ENCODE measurements around the gene DNAL1.
"Not testable (repeated sequence)": the region's sequence is repeated elsewhere in the genome, so short reads cannot be mapped to it uniquely, and the experiment has no call there.

DNAL1 gene

DNA sequence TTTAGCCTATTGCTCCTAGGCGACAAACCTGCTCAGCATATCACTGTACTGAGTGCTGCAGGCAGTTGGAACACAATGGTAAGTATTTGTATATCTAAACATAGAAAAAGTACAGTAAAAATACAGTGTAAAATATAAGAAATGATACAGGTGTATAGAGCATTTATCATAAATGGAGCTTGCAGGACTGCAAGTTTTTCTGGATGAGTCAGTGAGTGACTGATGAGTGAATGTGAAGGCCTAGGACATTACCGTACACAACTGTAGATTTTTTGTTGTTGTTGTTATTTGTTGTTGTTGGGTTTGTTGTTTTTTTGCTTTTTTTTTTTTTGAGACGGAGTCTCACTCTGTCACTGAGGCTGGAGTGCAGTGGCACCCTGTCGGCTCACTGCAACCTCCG is 36.0 kb downstream of the DNAL1 start:
- no peaks in the 10 kb centered on the region for H3K4me1 ChIP-seq
- no peaks in the 10 kb centered on the region for H4K20me1 ChIP-seq
- peaks cover 0 to 5% (median 0%) of the 10 kb centered on the region in 11 experiments; a peak in 1 of 22 replicates for H3K9me3 ChIP-seq (replicated peaks in 1 of 11)
- H3K4me3 ChIP-seq, result no peak overlapping the region
- no peak overlapping the region for H3K9ac ChIP-seq
- no peak overlapping the region for H3K27ac ChIP-seq
- no peak overlapping the region for H3K4me2 ChIP-seq
- H3K27me3 ChIP-seq, result no peaks in the 10 kb centered on the region
- peaks cover 0 to 5% (median 0%) of the 10 kb centered on the region in 11 experiments; a peak in 4 of 22 replicates for H3K36me3 ChIP-seq
- no peak for TF ChIP-seq Cebpa-rat (IDR thresholded peaks at IDR 0.05)

DNA sequence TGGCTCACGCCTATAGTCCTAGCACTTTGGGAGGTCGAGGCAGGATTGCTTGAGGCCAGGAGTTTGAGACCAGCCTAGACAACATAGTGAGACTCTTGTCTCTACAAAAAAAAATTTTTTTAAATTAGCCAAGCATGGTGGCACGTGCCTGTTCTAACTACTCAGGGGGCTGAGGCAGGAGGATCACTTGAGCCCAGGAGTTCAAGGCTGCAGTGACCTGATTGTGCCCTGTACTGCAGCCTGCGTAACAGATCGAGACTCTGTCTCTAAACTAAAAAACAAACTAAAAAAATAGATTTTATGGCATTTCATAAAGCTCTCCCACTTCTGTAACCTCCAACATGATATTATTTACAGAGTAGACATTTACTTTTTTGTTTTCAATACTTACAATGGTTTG is 39.8 kb downstream of the DNAL1 start:
- Histone ChIP-seq H4K20me1 (no peaks in the 10 kb centered on the region), H3K9me3 (replicated peaks in 1 of 11) (peaks cover 0 to 5% (median 0%) of the 10 kb centered on the region in 11 experiments; a peak in 1 of 22 replicates), H3K4me3 (no peak overlapping the region), H3K27ac (no peak overlapping the region), H3K9ac (no peak overlapping the region), H3K4me2 (no peak overlapping the region), H3K4me1 (no peaks in the 10 kb centered on the region), H3K36me3 (peaks cover 0 to 24% (median 9%) of the 10 kb centered on the region in 11 experiments; a peak in 11 of 22 replicates), H3K27me3 (no peaks in the 10 kb centered on the region)
- TF ChIP-seq Cebpa-rat (IDR thresholded peaks at IDR 0.05), result no peak

DNA sequence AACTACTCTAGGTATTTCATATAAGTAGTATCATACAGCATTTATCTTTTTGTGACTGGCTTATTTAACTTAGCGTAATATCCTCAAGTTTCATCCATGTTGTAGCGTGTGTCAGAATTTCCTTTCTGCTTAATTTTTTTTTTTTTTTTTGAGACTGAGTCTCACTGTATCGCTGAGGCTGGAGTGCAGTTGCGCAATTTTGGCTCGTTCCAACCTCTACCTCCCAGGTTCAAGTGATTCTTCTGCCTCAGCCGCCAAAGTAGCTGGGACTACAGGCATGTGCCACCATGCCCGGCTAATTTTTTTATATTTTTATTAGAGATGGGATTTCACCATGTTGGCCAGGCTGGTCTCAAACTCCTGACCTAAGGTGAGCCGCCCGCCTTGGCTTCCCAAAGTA is 40.5 kb downstream of the DNAL1 start:
- no peak overlapping the region for H3K27ac ChIP-seq
- TF ChIP-seq Cebpa-rat (IDR thresholded peaks at IDR 0.05), result peak in 5 of 11 experiments; percentile 10 to 82 (median 62); a peak in 7 of 22 replicates
- H3K9ac ChIP-seq, result no peak overlapping the region
- H3K4me3 ChIP-seq, result no peak overlapping the region
- no peaks in the 10 kb centered on the region for H4K20me1 ChIP-seq
- peaks cover 0 to 5% (median 0%) of the 10 kb centered on the region in 11 experiments; a peak in 1 of 22 replicates for H3K9me3 ChIP-seq (replicated peaks in 1 of 11)
- H3K4me1 ChIP-seq, result no peaks in the 10 kb centered on the region
- no peak overlapping the region for H3K4me2 ChIP-seq
- H3K36me3 ChIP-seq, result peaks cover 0 to 31% (median 10%) of the 10 kb centered on the region in 11 experiments; a peak in 13 of 22 replicates
- no peaks in the 10 kb centered on the region for H3K27me3 ChIP-seq

DNA sequence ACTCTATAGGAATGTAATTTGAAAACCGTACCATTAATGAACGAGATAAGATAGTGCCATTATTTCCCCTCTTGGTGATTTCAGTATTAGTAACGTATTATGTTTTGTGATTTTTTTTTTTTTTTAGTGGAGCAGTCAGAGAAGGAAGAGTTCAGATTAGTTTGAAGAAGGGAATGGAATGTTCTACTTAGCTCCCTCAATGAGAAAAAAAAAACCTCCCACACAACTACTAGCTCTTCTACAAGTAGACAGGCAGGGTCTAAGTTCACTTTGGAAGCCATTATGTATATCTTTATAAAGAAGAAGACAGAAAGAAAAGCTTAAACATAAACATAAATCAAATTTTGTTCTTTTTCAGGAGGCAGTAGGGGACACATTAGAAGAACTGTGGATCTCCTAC is 42.1 kb downstream of the DNAL1 start:
- no peak overlapping the region for H3K9ac ChIP-seq
- H4K20me1 ChIP-seq, result no peaks in the 10 kb centered on the region
- H3K27me3 ChIP-seq, result no peaks in the 10 kb centered on the region
- no peak overlapping the region for H3K4me2 ChIP-seq
- no peak overlapping the region for H3K27ac ChIP-seq
- no peak for TF ChIP-seq Cebpa-rat (IDR thresholded peaks at IDR 0.05)
- peaks cover 0 to 5% (median 0%) of the 10 kb centered on the region in 11 experiments; a peak in 1 of 22 replicates for H3K9me3 ChIP-seq (replicated peaks in 1 of 11)
- H3K4me1 ChIP-seq, result no peaks in the 10 kb centered on the region
- H3K4me3 ChIP-seq, result no peak overlapping the region
- H3K36me3 ChIP-seq, result peaks cover 0 to 42% (median 14%) of the 10 kb centered on the region in 11 experiments; a peak in 15 of 22 replicates

DNA sequence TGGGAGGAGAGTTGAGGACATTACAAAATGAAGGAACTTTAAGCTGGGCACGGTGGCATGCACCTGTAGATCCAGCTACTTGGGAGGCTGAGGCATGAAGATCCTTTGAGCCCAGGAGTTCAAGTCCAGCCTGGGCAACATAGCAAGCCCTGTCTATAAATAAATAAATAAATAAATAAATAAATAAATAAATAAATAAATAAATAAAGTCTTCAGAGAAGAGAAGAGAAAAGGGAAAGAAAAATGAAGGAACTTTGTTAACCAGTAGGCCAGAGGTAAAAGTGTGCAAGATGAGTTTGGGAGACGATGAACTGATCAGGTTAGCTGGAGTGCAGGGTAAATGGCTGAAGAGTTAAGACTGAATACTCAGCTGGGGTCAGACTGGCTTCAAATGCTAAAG is 49.3 kb downstream of the DNAL1 start:
- H4K20me1 ChIP-seq, result no peaks in the 10 kb centered on the region
- H3K9me3 ChIP-seq (replicated peaks in 1 of 11), result no peaks in the 10 kb centered on the region
- no peak overlapping the region for H3K4me2 ChIP-seq
- peaks cover 6 to 67% (median 27%) of the 10 kb centered on the region in 11 experiments; a peak in 18 of 22 replicates for H3K36me3 ChIP-seq
- no peak overlapping the region for H3K4me3 ChIP-seq
- H3K4me1 ChIP-seq, result peaks cover 0 to 8% (median 0%) of the 10 kb centered on the region in 10 experiments; a peak in 1 of 20 replicates
- no peak overlapping the region for H3K9ac ChIP-seq
- no peak overlapping the region for H3K27ac ChIP-seq
- no peaks in the 10 kb centered on the region for H3K27me3 ChIP-seq
- no peak for TF ChIP-seq Cebpa-rat (IDR thresholded peaks at IDR 0.05)

DNA sequence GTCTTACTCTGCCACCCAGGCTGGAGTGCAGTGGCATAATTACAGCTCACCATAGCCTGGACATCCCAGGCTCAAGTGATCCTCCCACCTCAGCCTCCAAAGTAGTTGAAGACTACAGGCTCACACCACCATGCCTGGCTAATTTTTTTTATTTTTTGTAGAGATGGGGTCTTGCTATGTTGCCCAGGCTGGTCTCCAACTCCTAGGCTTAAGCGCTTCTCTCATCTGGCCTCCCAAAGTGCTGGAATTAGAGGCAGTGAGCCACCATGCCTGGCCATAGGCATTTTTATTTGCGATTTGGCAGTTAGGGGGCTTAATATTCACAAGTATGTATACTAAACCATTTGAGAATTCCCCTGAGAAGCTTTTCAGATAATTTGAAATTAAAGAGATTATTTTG is 50.3 kb downstream of the DNAL1 start:
- H3K9me3 ChIP-seq (replicated peaks in 1 of 11), result no peaks in the 10 kb centered on the region
- TF ChIP-seq Cebpa-rat (IDR thresholded peaks at IDR 0.05), result no peak
- H3K27ac ChIP-seq, result no peak overlapping the region
- no peak overlapping the region for H3K4me3 ChIP-seq
- H3K36me3 ChIP-seq, result peaks cover 0 to 57% (median 28%) of the 10 kb centered on the region in 11 experiments; a peak in 17 of 22 replicates
- no peak overlapping the region for H3K9ac ChIP-seq
- no peak overlapping the region for H3K4me2 ChIP-seq
- no peaks in the 10 kb centered on the region for H3K27me3 ChIP-seq
- peaks cover 0 to 8% (median 0%) of the 10 kb centered on the region in 10 experiments; a peak in 1 of 20 replicates for H3K4me1 ChIP-seq
- H4K20me1 ChIP-seq, result no peaks in the 10 kb centered on the region

DNA sequence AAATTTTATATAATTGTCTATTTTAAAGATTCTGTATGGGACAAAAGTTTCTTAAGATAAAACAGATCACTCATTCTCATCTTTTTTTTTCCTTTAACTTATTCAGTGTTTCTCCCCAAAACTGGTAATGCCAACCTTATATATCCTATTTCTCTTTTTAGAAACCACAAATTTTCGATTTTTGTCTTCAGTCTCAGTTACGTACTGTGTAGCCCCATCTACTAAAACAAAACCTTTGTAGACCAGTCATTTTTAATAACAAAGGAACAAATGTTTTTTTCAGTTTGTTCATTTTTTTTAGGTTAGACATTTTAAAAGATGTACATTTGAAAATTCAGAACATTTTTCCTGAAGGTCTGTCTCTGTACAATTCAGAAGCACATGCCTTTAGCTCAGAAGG is 51.2 kb downstream of the DNAL1 start:
- H3K9me3 ChIP-seq (replicated peaks in 1 of 11), result no peaks in the 10 kb centered on the region
- no peak overlapping the region for H3K4me3 ChIP-seq
- H3K27me3 ChIP-seq, result no peaks in the 10 kb centered on the region
- TF ChIP-seq Cebpa-rat (IDR thresholded peaks at IDR 0.05), result no peak
- peak overlapping the region in 1 of 11 experiments; percentile 40; a peak in 2 of 22 replicates for H3K27ac ChIP-seq
- no peak overlapping the region for H3K4me2 ChIP-seq
- H3K36me3 ChIP-seq, result peaks cover 0 to 48% (median 20%) of the 10 kb centered on the region in 11 experiments; a peak in 16 of 22 replicates
- H3K9ac ChIP-seq, result no peak overlapping the region
- no peaks in the 10 kb centered on the region for H4K20me1 ChIP-seq
- peaks cover 0 to 8% (median 0%) of the 10 kb centered on the region in 10 experiments; a peak in 1 of 20 replicates for H3K4me1 ChIP-seq

DNA sequence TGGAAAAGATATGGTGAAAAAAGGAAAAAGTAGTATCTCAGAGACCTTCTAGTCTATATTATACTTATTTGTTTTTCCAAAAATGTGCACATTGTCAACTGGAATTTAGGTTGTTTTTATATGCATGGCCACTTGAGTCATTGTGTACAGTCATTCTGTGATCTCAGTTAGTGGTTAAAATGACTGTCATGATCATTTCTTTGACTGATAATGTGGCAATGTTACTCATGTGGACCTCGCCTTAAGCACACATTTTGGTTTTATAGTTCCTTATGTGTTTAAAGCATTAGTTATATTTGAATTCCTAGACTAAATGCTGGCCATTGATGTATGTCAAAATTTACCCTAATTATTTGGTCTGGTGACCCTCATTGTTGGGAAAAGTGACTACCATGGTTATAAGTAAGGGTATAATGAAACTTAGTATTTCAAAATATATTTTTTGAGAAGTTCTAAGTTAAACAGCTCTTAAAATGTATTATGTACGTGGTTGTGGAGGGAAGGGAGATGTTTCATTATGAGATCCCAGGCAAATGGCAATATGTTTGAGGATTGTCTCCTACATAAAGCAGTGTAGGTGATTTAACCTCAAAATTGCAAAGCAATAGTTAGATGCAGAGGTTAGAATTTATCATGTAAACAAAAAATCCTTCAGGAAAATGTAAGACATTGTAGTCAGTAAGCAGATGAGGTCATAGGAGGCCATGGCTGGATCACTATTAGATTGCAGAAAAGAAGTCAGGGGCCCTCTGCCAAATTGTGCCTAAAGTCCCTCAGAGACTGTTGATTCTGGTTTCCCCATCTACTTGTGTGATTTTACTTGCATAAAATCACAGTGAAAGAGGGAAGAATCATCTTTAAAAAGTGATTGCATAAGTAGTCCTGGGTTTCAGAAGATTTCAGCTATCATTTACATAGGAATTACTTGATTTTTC is 51.9 kb downstream of the DNAL1 start:
- Histone ChIP-seq H3K27ac (peak overlapping the region in 1 of 11 experiments; percentile 40; a peak in 2 of 22 replicates), H3K9ac (no peak overlapping the region), H4K20me1 (no peaks in the 10 kb centered on the region), H3K4me3 (no peak overlapping the region), H3K4me1 (peaks cover 0 to 8% (median 0%) of the 10 kb centered on the region in 10 experiments; a peak in 1 of 20 replicates), H3K4me2 (no peak overlapping the region), H3K27me3 (no peaks in the 10 kb centered on the region), H3K9me3 (replicated peaks in 1 of 11) (no peaks in the 10 kb centered on the region), H3K36me3 (peaks cover 0 to 46% (median 16%) of the 10 kb centered on the region in 11 experiments; a peak in 15 of 22 replicates)
- TF ChIP-seq Cebpa-rat (IDR thresholded peaks at IDR 0.05), result no peak

DNA sequence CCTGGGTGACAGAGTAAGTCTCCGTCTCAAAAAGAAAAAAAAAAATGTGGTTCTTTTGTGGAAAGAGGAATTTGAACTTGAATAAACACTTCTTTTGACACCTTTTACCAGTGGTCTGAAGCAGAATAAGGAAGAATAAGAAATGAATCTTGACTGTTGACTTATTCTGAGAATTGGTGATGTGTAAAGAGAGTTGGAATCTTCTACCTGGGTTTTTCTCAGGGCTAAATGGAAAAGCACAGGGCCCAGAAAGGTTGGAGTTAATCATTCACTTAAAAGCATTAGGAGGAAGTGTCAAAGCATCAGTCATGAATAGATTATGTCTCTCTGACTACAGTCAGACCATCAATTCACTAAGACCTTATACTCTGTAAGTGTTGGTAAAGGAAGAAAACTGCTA is 55.5 kb downstream of the DNAL1 start:
- H3K27ac ChIP-seq, result no peak overlapping the region
- no peaks in the 10 kb centered on the region for H4K20me1 ChIP-seq
- peaks cover 0 to 8% (median 0%) of the 10 kb centered on the region in 10 experiments; a peak in 1 of 20 replicates for H3K4me1 ChIP-seq
- no peaks in the 10 kb centered on the region for H3K9me3 ChIP-seq (replicated peaks in 1 of 11)
- H3K4me2 ChIP-seq, result no peak overlapping the region
- TF ChIP-seq Cebpa-rat (IDR thresholded peaks at IDR 0.05), result no peak
- peaks cover 0 to 19% (median 6%) of the 10 kb centered on the region in 11 experiments; a peak in 8 of 22 replicates for H3K36me3 ChIP-seq
- H3K4me3 ChIP-seq, result no peak overlapping the region
- H3K9ac ChIP-seq, result no peak overlapping the region
- no peaks in the 10 kb centered on the region for H3K27me3 ChIP-seq

DNA sequence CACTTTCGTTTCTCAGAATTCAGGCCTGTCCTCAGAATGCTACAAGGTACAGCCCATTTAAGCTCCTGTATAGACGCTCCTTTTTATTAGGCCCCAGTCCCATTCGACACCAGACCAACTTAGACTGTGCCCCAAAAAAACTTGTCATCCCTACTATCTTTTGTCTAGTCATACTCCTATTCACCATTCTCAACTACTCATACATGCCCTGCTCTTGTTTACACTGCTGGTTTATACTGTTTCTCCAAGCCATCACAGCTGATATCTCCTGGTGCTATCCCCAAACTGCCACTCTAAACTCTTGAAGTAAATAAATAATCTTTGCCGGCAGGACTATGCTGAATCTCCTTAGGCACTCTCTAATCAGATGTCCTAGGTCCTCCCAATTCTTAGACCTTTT is 63.3 kb downstream of the DNAL1 start:
- H4K20me1 ChIP-seq, result peaks cover 0 to 21% (median 7%) of the 10 kb centered on the region in 11 experiments; a peak in 9 of 22 replicates
- H3K4me1 ChIP-seq, result peaks cover 12 to 26% (median 20%) of the 10 kb centered on the region in 10 experiments
- H3K27me3 ChIP-seq; H3K36me3 ChIP-seq; H3K9ac ChIP-seq; H3K4me2 ChIP-seq; H3K4me3 ChIP-seq; H3K27ac ChIP-seq; H3K9me3 ChIP-seq (replicated peaks in 1 of 11): not testable (repeated sequence)

All from BLaER1 treated with 17β-estradiol and CSF1 and Interleukin-3, amounts not matched to agents 10 nM and 100 nM (cell line).